SH-SY5Y (cell line): ENCODE measurements around the gene CLRN3.

Source experiments
- GATA2 ChIP-seq: IDR thresholded peaks from 2 replicates; pipeline ENCODE4 v1.6.1; 2011; ENCODE audit warnings: mild to moderate bottlenecking, low read depth, low read length
- GATA3 ChIP-seq: IDR thresholded peaks from 2 replicates; pipeline ENCODE4 v1.6.1; 2011; ENCODE audit warnings: low read depth, mild to moderate bottlenecking, low read length, moderate library complexity

DNA sequence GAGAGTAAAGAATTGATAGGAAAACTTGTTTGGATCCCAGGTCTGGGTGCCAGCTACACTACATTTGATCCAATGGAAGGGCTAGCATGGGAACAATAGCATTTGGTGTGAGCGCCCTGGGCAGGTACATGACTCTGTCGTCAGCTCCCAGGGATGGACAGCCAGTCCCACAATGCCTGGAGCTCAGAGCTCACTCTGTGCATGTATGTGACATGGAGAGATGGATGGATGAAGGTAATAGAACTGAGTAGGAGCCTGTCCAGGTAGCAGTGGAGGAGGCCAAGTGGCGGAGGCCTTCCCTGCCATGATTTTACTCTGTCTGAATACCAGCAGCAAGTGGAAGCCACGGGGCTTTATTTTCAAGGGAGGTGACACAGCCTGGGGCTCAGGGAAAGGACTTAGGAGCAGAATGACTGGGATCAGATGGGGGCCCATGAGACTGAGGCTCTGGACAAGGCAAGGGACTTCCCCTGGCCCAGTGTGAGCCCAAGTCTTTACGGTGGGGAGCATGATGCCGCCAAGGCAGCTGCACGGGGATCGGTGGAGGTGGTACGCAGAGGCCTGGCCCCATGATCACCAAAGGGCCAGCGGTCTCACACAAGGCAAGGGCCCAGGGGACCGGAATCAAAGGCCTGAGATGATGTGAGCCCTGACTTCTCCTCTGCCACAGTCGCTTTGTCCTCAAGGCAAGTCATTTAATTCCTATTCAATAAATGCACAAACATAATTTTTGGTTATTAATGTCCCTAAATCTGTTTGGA lies 20.0 kb upstream of the CLRN3 start:
- TF ChIP-seq GATA2 (no peak), GATA3 (no peak)
